ENCODE measurements around the gene NACC2. TPM values are rescaled to one million over a fixed set of nuclear protein-coding genes. Genes with fewer than 3 reads are reported as not detected.
A peak's percentile ranks its signal among the peaks of the same experiment; 100 is the strongest.

The NACC2 gene
- total and polyA plus RNA-seq, 9 of the 15 experiments (the other 6 are each of a cell fraction or from before 2014, with no cell fraction given), result 0.70 to 25.1 (median 5.6) TPM

DNA sequence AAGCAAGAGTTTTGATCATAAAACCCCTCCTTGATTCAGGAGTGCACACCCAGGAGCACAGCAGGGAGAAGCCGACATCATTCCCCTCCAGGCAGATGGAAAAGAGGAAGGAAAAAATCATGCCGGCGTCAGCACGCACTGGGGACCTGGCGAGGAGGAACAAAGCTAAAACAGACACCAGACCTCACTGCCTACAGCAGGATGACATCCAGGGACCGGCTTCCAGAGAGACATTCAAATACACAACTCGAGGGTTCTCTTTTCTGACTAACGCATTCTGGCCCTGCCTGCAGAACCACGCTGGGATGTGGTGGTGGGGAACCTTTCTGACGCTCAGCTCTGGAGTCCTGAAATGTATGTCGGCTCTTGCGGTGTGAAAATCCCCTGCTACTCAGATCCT, 136.6 kb downstream of the NACC2 start (continued):
- TF ChIP-seq ZNF280A (IDR thresholded peaks at IDR 0.05; ENCODE audit: low read depth, partially characterized antibody) (no peak), CTBP1 (IDR thresholded peaks at IDR 0.05; ENCODE audit: borderline replicate concordance) (0 out of 2 replicates have a peak, but pooled peaks have one; percentile 25), GATA2 (CRISPR knock-in tag; IDR thresholded peaks at IDR 0.05) (no peak), CCAR2 (IDR thresholded peaks at IDR 0.05; ENCODE audit: low read depth, low read length) (no peak), TFE3 (CRISPR knock-in tag; IDR thresholded peaks at IDR 0.05) (no peak), GABPB1 (CRISPR knock-in tag; IDR thresholded peaks at IDR 0.05) (no peak), HNRNPL (IDR thresholded peaks at IDR 0.05; ENCODE audit: low read depth, low read length) (no peak), AFF1 (IDR thresholded peaks at IDR 0.05; ENCODE audit: low read depth in 1 of 2, partially characterized antibody in 2 of 2) (peak in 1 of 2 experiments; percentile 10), XRCC4 (IDR thresholded peaks at IDR 0.05; ENCODE audit: extremely low read depth, insufficient read depth, insufficient read length) (no peak)

All from K562 (cell line).